AG09309 (cell line): ENCODE data around the gene CELA1.

Experiments
- DNase-seq: peaks from one replicate; pipeline ENCODE4 v3.0.0-alpha.2; 2010; ENCODE audit warnings: low read depth
- H3K4me3 ChIP-seq: 2 replicates; pipeline ENCODE4 v1.5.1; 2011; ENCODE audit warnings: mild to moderate bottlenecking, low read depth, low read length, moderate library complexity; ENCODE audit not compliant: control insufficient read depth
- CTCF ChIP-seq: IDR thresholded peaks from 2 replicates; pipeline ENCODE4 v1.5.1; 2011; ENCODE audit warnings: mild to moderate bottlenecking, low read depth, low read length, inconsistent platforms; ENCODE audit not compliant: insufficient read depth, control insufficient read depth; ENCODE audit errors: missing control alignments

Gene CELA1

GRCh38 chr12:51335931-51336330, 10.5 kb downstream of the CELA1 start:
- no peak overlapping the region for H3K4me3 ChIP-seq
- TF ChIP-seq CTCF = no peak
- no peak for DNase-seq

- peak; percentile 47 for DNase-seq
- TF ChIP-seq CTCF = no peak
- no peak overlapping the region for H3K4me3 ChIP-seq
These were observed 11.7 kb downstream of the CELA1 start for GRCh38 chr12:51334764-51335163.

GRCh38 chr12:51333536-51333935, 12.9 kb downstream of the CELA1 start:
- no peak overlapping the region for H3K4me3 ChIP-seq
- no peak for TF ChIP-seq CTCF
- no peak for DNase-seq

- H3K4me3 ChIP-seq = no peak overlapping the region
- no peak for DNase-seq
These were observed 16.3 kb downstream of the CELA1 start for GRCh38 chr12:51330186-51330585.

GRCh38 chr12:51329742-51330141, 16.7 kb downstream of the CELA1 start:
- no peak overlapping the region for H3K4me3 ChIP-seq
- no peak for DNase-seq

More at GRCh38 chr12:51330186-51330585, 16.3 kb downstream of the CELA1 start:
- TF ChIP-seq CTCF = no peak

GRCh38 chr12:51328587-51328986, 17.9 kb downstream of the CELA1 start:
- DNase-seq = no peak
- no peak for TF ChIP-seq CTCF
- no peak overlapping the region for H3K4me3 ChIP-seq

More at GRCh38 chr12:51329742-51330141, 16.7 kb downstream of the CELA1 start:
- TF ChIP-seq CTCF = no peak
